ENCODE results near the gene TSPAN17. TPM values are rescaled to one million over a fixed set of nuclear protein-coding genes. Genes with fewer than 3 reads are reported as not detected.

The TSPAN17 gene
- total RNA-seq, 1 donor from 2014 or later, result 49.8 TPM

GRCh38 chr5:176682016-176682531 lies 34.8 kb downstream of the TSPAN17 start:
- no peak overlapping the region for H3K4me3 Mint-ChIP-seq (ENCODE audit: unreplicated experiment)
- DNase-seq (ENCODE audit: low spot score), result no peak
- peaks cover 6% of the 10 kb centered on the region for H3K36me3 Mint-ChIP-seq (ENCODE audit: low read depth)
- peaks cover 8% of the 10 kb centered on the region for H3K9me3 Mint-ChIP-seq (ENCODE audit: low read depth)
- TF ChIP-seq, protein P1, sequence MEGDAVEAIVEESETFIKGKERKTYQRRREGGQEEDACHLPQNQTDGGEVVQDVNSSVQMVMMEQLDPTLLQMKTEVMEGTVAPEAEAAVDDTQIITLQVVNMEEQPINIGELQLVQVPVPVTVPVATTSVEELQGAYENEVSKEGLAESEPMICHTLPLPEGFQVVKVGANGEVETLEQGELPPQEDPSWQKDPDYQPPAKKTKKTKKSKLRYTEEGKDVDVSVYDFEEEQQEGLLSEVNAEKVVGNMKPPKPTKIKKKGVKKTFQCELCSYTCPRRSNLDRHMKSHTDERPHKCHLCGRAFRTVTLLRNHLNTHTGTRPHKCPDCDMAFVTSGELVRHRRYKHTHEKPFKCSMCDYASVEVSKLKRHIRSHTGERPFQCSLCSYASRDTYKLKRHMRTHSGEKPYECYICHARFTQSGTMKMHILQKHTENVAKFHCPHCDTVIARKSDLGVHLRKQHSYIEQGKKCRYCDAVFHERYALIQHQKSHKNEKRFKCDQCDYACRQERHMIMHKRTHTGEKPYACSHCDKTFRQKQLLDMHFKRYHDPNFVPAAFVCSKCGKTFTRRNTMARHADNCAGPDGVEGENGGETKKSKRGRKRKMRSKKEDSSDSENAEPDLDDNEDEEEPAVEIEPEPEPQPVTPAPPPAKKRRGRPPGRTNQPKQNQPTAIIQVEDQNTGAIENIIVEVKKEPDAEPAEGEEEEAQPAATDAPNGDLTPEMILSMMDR (IDR thresholded peaks at IDR 0.05), result no peak
- no peaks in the 10 kb centered on the region for H3K4me1 Mint-ChIP-seq (ENCODE audit: low read depth)
- peaks cover 44% of the 10 kb centered on the region for H3K27me3 Mint-ChIP-seq (ENCODE audit: low read depth)
- no peak overlapping the region for H3K27ac Mint-ChIP-seq (ENCODE audit: unreplicated experiment)

- peaks cover 5% of the 10 kb centered on the region for H3K36me3 Mint-ChIP-seq (ENCODE audit: low read depth)
- H3K27me3 Mint-ChIP-seq (ENCODE audit: low read depth), result peaks cover 52% of the 10 kb centered on the region
- H3K4me3 Mint-ChIP-seq (ENCODE audit: unreplicated experiment), result no peak overlapping the region
- no peak overlapping the region for H3K27ac Mint-ChIP-seq (ENCODE audit: unreplicated experiment)
- TF ChIP-seq, protein P1 (IDR thresholded peaks at IDR 0.05), result no peak
- DNase-seq (ENCODE audit: low spot score), result no peak
- H3K4me1 Mint-ChIP-seq (ENCODE audit: low read depth), result no peaks in the 10 kb centered on the region
- H3K9me3 Mint-ChIP-seq (ENCODE audit: low read depth), result peaks cover 8% of the 10 kb centered on the region
These were observed 37.7 kb downstream of the TSPAN17 start for GRCh38 chr5:176685010-176685409.

DNA sequence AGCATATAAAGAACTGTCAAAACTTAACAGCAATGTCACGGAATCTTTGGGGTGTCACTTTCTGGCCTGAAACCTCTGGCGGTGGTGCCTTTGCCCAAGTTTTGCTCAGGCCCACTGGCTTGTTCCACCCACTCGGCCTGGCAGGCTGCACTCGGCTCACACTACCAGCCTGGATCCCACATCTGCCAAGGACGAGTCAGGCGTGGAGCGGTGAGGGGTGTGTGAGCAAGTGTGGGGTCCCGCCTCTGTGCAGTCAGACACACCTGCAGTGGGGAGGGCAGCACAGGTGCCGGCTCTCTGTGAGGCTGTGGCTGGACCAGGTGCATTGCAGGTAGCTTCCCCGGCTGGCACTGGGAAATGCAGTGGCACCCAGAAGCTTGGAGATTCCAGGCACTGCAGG lies 40.0 kb downstream of the TSPAN17 start:
- DNase-seq (ENCODE audit: low spot score), result no peak
- Mint-ChIP-seq H3K36me3 (ENCODE audit: low read depth) (peaks cover 5% of the 10 kb centered on the region), H3K4me1 (ENCODE audit: low read depth) (no peaks in the 10 kb centered on the region), H3K9me3 (ENCODE audit: low read depth) (peaks cover 8% of the 10 kb centered on the region), H3K27ac (ENCODE audit: unreplicated experiment) (no peak overlapping the region), H3K4me3 (ENCODE audit: unreplicated experiment) (no peak overlapping the region), H3K27me3 (ENCODE audit: low read depth) (peaks cover 63% of the 10 kb centered on the region)
- TF ChIP-seq, protein P1 (IDR thresholded peaks at IDR 0.05), result no peak

- no peaks in the 10 kb centered on the region for H3K4me1 Mint-ChIP-seq (ENCODE audit: low read depth)
- peaks cover 62% of the 10 kb centered on the region for H3K27me3 Mint-ChIP-seq (ENCODE audit: low read depth)
- no peak overlapping the region for H3K4me3 Mint-ChIP-seq (ENCODE audit: unreplicated experiment)
- TF ChIP-seq, protein P1 (IDR thresholded peaks at IDR 0.05), result no peak
- DNase-seq (ENCODE audit: low spot score), result no peak
- H3K36me3 Mint-ChIP-seq (ENCODE audit: low read depth), result peaks cover 5% of the 10 kb centered on the region
- H3K9me3 Mint-ChIP-seq (ENCODE audit: low read depth), result peaks cover 8% of the 10 kb centered on the region
- no peak overlapping the region for H3K27ac Mint-ChIP-seq (ENCODE audit: unreplicated experiment)
These were observed 40.6 kb downstream of the TSPAN17 start for GRCh38 chr5:176687881-176688280.

GRCh38 chr5:176690911-176691310 lies 43.6 kb downstream of the TSPAN17 start:
- H3K4me3 Mint-ChIP-seq (ENCODE audit: unreplicated experiment), result no peak overlapping the region

More at GRCh38 chr5:176690911-176691310, 43.6 kb downstream of the TSPAN17 start:
- no peak for DNase-seq (ENCODE audit: low spot score)
- TF ChIP-seq, protein P1 (IDR thresholded peaks at IDR 0.05), result no peak
- Mint-ChIP-seq H3K27ac (ENCODE audit: unreplicated experiment) (no peak overlapping the region), H3K36me3 (ENCODE audit: low read depth) (no peaks in the 10 kb centered on the region), H3K9me3 (ENCODE audit: low read depth) (no peaks in the 10 kb centered on the region), H3K4me1 (ENCODE audit: low read depth) (no peaks in the 10 kb centered on the region), H3K27me3 (ENCODE audit: low read depth) (peaks cover 67% of the 10 kb centered on the region)
